ENCODE results near the gene TMEM245.

The TMEM245 gene

GRCh38 chr9:109020581-109021511, 98.9 kb downstream of the TMEM245 start:
- Histone ChIP-seq H3K4me1 (peaks cover 43% of the 10 kb centered on the region), H3K27ac (no peak overlapping the region), H3K36me3 (peaks cover 54% of the 10 kb centered on the region), H3K27me3 (no peaks in the 10 kb centered on the region), H3K9me3 (no peaks in the 10 kb centered on the region), H3K4me3 (no peak overlapping the region), H4K20me1 (peaks cover 25% of the 10 kb centered on the region; the same call in 1 of the 2 replicates), H3K4me2 (no peak overlapping the region), H3K9ac (no peak overlapping the region)
- peak; percentile 51; the same call in 1 of the 2 replicates for TF ChIP-seq Cebpa-rat (IDR thresholded peaks at IDR 0.05)

GRCh38 chr9:109020113-109020512, 99.6 kb downstream of the TMEM245 start:
- peaks cover 47% of the 10 kb centered on the region for H3K36me3 ChIP-seq
- no peak overlapping the region for H3K9ac ChIP-seq
- H3K27me3 ChIP-seq, result no peaks in the 10 kb centered on the region
- H3K4me2 ChIP-seq, result no peak overlapping the region
- H3K27ac ChIP-seq, result no peak overlapping the region
- TF ChIP-seq Cebpa-rat (IDR thresholded peaks at IDR 0.05), result no peak
- no peak overlapping the region for H3K4me3 ChIP-seq
- H4K20me1 ChIP-seq, result peaks cover 19% of the 10 kb centered on the region; the same call in 1 of the 2 replicates
- peaks cover 50% of the 10 kb centered on the region for H3K4me1 ChIP-seq
- H3K9me3 ChIP-seq, result no peaks in the 10 kb centered on the region

- Histone ChIP-seq H3K4me1 (peaks cover 57% of the 10 kb centered on the region), H3K4me2 (no peak overlapping the region), H3K4me3 (no peak overlapping the region), H3K36me3 (peaks cover 40% of the 10 kb centered on the region), H4K20me1 (peaks cover 13% of the 10 kb centered on the region; the same call in 1 of the 2 replicates), H3K27ac (no peak overlapping the region), H3K9ac (no peak overlapping the region), H3K9me3 (no peaks in the 10 kb centered on the region), H3K27me3 (no peaks in the 10 kb centered on the region)
- TF ChIP-seq Cebpa-rat (IDR thresholded peaks at IDR 0.05), result no peak
Observed at GRCh38 chr9:109019420-109019819, 100.3 kb downstream of the TMEM245 start.

DNA sequence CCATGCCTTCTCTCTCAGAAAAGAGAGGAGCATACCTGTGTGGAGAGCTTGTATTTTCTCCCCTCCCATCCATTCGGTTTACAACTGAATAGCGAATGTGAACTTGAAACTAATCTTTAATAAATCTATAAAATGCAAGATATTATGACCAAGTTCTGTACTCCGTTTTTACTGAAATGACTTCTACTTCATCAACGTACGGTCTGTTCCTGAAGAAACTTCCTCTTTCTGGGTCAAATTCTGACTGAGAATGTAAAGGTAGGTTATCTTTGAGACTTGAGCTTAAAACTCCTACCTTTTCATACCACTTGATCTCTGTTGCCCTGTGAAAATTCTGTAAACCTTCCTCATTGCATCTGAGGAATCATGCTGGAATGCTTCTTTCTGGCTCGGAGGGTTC, 102.3 kb downstream of the TMEM245 start:
- H3K4me1 ChIP-seq, result peaks cover 69% of the 10 kb centered on the region
- peaks cover 33% of the 10 kb centered on the region for H3K36me3 ChIP-seq
- peak overlapping the region; percentile 74 for H3K4me2 ChIP-seq
- no peaks in the 10 kb centered on the region for H3K9me3 ChIP-seq
- peak overlapping the region; percentile 59; the same call in 1 of the 2 replicates for H3K27ac ChIP-seq
- TF ChIP-seq Cebpa-rat (IDR thresholded peaks at IDR 0.05), result no peak
- H3K9ac ChIP-seq, result peak overlapping the region; percentile 58; the same call in 1 of the 2 replicates
- H3K4me3 ChIP-seq, result no peak overlapping the region
- peaks cover 13% of the 10 kb centered on the region; the same call in 1 of the 2 replicates for H4K20me1 ChIP-seq
- no peaks in the 10 kb centered on the region for H3K27me3 ChIP-seq

- Histone ChIP-seq H3K27me3 (no peaks in the 10 kb centered on the region), H4K20me1 (peaks cover 12% of the 10 kb centered on the region; the same call in 1 of the 2 replicates), H3K4me3 (no peak overlapping the region), H3K36me3 (peaks cover 33% of the 10 kb centered on the region), H3K9ac (peak overlapping the region; percentile 58; the same call in 1 of the 2 replicates), H3K27ac (peak overlapping the region; percentile 59), H3K4me1 (peaks cover 73% of the 10 kb centered on the region), H3K9me3 (no peaks in the 10 kb centered on the region), H3K4me2 (peak overlapping the region; percentile 74)
- no peak for TF ChIP-seq Cebpa-rat (IDR thresholded peaks at IDR 0.05)
Observed at GRCh38 chr9:109017061-109017460, 102.7 kb downstream of the TMEM245 start.

- TF ChIP-seq Cebpa-rat (IDR thresholded peaks at IDR 0.05), result no peak
- Histone ChIP-seq H3K36me3 (peaks cover 25% of the 10 kb centered on the region), H3K27me3 (no peaks in the 10 kb centered on the region), H4K20me1 (peaks cover 3% of the 10 kb centered on the region; the same call in 1 of the 2 replicates), H3K4me1 (peaks cover 82% of the 10 kb centered on the region), H3K4me2 (peak overlapping the region; percentile 74), H3K4me3 (no peak overlapping the region), H3K9me3 (no peaks in the 10 kb centered on the region), H3K27ac (peak overlapping the region; percentile 59), H3K9ac (peak overlapping the region; percentile 58; the same call in 1 of the 2 replicates)
Observed at GRCh38 chr9:109016132-109016531, 103.6 kb downstream of the TMEM245 start.

DNA sequence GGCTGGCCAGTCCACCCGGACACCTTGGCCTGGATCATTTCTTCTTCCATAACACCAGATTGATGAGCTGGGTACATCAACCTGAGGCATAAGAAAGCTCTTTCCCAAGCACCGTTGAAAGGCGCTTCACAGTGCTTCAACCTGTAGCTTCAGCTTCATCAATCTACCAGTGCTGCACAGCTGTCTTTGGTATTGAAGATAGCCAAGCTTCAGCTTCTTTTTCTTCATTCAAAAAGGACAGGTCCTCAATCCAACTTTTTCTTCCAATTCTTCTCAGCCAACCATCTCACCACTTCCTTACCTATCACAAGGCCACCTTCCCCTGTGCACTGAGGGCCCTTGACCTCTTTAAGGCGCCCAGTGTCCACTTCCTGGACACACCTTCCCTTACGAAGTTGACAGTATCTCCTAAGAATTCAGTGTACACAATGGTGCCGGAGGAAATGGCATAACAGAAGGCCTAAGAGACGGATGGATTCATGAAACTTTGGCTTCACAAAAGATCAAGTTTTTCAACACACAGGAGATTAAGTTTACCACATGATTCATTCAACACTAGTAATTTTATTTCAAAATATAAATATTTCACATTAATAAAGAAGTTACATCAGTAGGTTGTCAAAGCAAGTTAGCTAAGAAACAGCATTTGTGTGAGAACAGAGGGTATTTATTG, 105.0 kb downstream of the TMEM245 start:
- Histone ChIP-seq H4K20me1 (no peaks in the 10 kb centered on the region), H3K9me3 (no peaks in the 10 kb centered on the region), H3K27me3 (no peaks in the 10 kb centered on the region), H3K4me2 (peak overlapping the region; percentile 83; the same call in 1 of the 2 replicates), H3K4me3 (no peak overlapping the region), H3K4me1 (peaks cover 82% of the 10 kb centered on the region), H3K9ac (no peak overlapping the region), H3K27ac (0 out of 2 replicates have a peak overlapping the region, but pooled peaks have one; percentile 2), H3K36me3 (peaks cover 11% of the 10 kb centered on the region)
- TF ChIP-seq Cebpa-rat (IDR thresholded peaks at IDR 0.05), result no peak

GRCh38 chr9:109013679-109014607, 105.8 kb downstream of the TMEM245 start:
- Histone ChIP-seq H3K4me2 (peak overlapping the region; percentile 83), H4K20me1 (no peaks in the 10 kb centered on the region), H3K27ac (0 out of 2 replicates have a peak overlapping the region, but pooled peaks have one; percentile 2), H3K36me3 (peaks cover 4% of the 10 kb centered on the region), H3K4me3 (peak overlapping the region; percentile 52), H3K4me1 (peaks cover 80% of the 10 kb centered on the region), H3K9me3 (no peaks in the 10 kb centered on the region), H3K27me3 (no peaks in the 10 kb centered on the region), H3K9ac (no peak overlapping the region)
- TF ChIP-seq Cebpa-rat (IDR thresholded peaks at IDR 0.05), result no peak
